Fibroblast of skin of scalp (primary cell): Measurements from ENCODE around the gene EXD3.

Experiments used
- DNase-seq: peaks from one replicate; pipeline ENCODE4 v3.0.0-alpha.2; 2013

The EXD3 gene

DNA sequence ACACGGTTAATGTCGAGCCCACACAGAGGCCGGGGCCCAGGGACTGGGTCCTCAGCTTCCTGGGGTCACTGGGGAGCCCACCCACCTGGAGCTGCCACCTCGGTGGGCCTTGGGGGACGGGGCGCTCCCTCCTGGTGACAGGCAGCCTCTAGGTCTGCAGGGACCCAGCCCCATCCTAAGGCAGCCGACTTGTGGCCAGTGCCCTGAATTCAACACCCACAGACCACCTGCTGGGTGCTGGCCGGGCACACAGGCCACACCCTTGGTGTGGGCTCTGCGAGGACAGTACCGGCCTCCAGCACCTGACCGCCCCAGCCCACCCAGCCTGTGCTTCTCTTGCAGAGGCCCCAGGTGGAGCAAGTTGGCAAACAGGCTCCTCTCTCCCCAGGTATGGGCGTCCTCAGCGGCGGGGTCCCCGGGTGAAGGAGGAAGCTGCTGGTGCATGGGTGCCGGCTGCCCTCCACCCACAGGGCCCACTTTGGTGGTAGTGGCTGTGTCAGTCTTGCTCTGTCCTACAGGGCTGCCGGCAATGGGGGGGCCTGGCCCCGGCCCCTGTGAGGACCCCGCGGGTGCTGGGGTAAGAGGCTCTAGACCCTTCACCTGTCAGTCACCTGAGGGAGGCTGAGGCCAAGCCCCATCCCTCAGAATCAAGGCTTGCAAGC is 9.9 kb upstream of the EXD3 start:
- no peak for DNase-seq

DNA sequence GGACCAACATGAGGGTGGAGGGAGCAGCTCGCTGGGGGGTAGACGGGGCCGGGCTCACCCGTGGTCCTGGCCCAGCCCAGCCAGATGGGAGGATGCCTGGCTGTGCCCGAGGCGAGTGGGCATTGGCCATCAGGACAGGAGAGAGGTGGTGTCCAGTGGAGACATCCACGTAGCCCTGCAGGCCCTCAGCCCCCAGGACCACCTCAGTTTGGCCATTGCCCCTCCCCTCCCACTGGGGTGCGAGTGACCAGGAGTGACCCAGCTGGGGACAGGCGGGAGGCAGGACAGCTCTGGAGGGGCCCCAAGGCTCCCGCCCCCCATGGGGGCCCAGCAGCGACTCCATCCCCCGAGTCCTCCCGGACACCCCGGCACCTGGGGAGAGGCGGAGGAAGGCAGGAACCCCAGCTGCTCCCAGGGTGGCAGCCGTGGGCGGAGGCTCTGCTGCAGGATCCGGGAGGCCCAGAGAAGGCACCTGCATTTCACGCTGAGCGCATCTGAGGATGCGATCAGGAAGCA is 8.5 kb upstream of the EXD3 start:
- DNase-seq: no peak

DNA sequence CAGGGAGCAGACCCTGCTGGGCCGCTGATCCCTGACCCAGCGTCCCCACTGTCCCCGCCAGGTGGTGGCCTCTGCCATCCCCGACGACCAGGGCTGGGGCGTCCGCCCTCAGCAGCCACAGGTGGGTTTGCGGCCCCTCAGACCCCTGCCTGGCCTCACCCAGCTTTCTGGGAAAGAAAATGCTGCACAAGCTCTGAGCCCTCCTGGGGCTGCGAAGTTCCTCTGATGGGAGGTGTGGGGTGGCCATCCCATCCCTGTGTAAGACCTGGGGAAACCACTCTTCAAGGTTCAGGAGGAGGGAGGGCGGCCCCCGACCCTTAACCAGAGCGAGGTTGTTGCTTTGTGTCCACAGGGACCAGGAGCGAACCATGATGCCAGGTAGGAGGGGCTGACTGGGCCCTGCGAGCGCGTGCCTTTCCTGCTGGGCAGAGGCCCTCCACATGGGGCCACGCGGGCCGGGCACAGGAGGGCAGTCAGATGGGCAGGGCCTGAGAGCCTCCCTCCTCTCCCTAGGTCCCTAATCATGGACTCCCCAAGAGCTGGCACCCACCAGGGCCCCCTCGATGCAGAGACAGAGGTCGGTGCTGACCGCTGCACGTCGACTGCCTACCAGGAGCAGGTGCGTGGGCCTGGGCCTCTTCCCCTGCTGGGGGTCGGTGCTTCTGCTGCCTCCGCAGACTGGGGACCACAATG is 7.9 kb upstream of the EXD3 start:
- DNase-seq: no peak

DNA sequence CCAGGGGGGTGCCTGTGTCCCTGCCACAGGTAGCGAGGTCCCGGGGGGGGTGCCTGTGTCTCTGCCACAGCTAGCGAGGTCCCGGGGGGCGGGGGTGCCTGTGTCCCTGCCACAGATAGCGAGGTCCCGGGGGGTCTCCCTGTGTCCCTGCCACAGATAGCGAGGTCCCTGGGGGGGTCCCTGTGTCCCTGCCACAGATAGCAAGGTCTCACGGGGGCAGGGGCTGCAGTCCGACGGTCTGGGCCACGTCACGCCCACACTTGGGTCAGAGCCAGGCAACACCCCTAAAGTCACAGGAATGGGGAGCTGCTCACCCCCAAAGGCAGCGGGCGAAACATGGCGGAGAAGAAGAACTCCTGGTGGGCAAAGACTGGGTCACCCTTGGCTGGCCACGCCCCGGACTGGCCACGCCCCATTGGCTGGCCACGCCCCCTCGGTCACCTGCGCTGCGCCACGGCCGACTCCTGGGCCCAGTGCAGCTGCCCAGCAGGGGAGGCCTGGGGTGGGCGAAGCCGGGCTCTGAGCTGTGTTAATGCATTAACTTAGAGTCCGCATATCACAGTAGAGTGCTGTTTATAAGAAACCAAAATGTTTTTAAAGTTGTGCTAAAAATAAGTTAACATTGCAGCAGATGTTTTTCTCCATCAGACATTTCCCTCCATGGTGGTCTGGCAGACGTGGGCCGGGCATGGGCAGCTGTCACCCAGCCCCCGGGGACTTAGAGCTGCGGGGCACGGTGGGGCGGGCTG is 7.2 kb upstream of the EXD3 start:
- no peak for DNase-seq

DNA sequence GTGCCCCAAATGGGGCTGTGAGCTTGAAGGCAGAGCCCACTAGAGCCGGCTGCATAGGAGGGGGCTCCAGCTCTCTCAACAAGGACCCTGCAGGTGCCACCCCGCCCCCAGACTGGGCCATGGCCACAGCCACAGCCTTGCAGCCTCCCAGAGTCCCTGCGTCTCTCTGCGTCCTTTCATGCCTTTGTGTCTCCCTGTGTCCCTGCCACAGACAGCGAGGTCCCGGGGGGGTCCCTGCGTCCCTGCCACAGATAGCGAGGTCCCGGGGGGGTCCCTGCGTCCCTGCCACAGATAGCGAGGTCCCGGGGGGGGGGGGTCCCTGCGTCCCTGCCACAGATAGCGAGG is 6.6 kb upstream of the EXD3 start:
- DNase-seq: no peak

DNA sequence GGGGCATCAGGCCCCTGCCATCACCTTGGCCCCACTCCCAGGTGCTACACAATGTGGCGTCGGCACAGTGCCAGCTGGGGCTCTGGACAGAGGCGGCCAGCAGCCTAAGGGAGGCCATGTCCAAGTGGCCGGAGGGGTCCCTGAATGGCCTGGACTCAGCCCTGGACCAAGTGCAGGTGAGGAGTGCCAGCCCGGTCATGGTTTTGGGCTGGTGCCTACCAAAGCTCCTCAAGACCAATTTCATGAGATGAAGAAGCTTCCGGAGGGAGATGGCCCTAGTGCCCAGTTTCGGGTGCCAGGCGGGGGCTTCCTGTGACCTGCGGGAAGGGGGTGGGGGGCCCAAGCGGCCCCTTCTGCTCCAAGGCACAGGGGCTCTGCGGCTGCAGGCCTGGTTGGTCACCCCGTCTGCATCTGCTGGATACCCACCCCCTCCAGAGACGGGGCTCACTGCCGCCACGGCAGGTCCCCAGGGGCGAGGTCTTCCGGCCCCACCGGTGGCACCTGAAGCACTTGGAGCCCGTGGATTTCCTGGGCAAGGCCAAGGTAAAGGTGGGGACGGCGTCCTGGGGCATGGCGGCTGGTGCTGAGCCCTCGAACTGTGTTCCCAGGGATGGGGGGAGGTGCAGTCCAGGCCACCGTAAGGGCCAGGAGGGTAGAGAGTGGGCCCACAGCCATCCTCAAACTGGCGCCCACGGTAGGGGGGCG is 6.0 kb upstream of the EXD3 start:
- no peak for DNase-seq

DNA sequence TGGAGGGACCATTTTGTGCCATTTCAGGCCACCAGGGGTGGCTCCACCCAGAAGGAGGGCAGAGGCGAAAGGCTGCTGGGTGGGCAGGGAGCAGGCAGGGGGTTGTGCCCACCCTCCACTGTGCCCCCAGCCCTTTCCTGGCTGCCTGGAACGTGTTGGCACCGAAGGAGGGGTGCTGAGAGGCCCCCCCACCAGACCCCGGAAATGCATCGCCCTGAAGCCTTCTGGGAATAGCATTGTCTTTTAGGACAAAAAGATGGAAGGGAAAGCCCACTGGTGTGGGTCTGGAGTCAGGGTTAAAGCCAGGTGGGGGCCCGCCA is 5.3 kb upstream of the EXD3 start:
- DNase-seq: no peak

DNA sequence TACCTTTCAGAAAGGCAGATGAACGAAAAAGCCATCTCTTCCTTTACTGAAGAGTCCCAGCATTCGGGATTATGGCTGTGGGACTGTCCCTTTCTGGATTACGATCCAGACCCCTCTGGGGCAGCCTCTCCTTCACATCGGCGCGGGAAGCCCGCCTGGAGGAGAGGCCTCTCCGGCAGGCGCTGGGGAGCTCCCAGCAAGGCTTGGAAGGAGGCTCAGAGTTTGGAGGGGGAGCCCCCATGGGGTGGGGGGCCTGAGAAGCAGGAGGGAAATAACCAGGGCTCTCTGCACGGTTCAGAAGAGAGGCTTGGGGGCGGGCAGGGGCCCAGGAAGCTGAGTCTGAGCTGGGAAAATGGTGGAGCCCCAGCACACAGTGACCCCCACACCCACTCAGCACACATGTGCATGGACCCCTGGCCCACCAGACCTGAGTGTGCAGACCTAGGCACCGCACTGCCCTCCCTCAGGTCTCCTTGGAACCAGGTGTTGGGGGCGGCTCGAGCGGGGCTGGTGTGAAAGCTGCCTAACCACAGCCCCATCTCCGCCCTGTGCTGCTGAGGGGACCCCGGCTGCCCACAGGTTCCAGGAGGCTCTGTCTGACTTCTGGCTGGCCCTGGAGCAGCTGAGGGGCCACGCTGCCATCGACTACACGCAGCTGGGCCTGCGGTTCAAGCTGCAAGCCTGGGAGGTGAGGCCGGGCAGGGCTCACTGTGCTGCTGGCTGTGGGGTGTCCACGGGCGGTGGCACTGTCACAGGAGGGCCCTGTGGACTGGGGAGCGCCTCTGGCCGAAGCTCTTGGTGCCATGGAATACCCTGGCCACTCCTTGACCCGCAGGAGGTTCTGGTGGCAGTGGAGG is 4.7 kb upstream of the EXD3 start:
- DNase-seq: no peak

DNA sequence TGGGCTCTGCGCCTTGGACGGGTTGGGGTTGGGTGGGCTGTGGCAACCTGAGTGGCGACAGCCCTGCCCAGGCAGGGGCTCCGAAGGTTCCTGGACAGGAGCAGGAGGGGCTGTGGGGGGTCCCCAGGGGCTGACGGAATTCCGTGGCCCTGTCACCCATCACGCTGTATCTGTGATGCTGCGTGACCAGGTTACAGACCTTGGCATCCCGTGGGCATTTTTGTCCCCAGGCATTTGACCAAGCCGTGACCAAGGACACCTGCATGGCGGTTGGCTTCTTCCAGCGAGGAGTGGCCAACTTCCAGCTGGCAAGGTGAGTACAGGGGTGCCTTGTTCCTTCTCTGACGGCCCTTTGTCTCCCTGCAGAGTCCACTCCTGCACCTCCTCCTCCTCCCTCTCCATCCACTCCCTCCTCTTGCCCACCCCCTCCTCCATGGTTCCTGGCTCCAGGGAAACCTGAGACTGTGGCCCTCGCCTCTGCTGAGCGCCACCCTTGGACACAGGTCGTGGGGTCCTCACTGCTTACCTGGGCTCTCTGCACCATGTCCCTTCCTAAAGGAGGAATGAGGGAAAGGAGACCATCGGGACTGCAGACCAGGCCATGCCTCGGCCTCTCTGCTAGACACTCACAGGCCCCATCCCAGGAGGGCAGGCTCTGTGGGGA is 3.2 kb upstream of the EXD3 start:
- no peak for DNase-seq

DNA sequence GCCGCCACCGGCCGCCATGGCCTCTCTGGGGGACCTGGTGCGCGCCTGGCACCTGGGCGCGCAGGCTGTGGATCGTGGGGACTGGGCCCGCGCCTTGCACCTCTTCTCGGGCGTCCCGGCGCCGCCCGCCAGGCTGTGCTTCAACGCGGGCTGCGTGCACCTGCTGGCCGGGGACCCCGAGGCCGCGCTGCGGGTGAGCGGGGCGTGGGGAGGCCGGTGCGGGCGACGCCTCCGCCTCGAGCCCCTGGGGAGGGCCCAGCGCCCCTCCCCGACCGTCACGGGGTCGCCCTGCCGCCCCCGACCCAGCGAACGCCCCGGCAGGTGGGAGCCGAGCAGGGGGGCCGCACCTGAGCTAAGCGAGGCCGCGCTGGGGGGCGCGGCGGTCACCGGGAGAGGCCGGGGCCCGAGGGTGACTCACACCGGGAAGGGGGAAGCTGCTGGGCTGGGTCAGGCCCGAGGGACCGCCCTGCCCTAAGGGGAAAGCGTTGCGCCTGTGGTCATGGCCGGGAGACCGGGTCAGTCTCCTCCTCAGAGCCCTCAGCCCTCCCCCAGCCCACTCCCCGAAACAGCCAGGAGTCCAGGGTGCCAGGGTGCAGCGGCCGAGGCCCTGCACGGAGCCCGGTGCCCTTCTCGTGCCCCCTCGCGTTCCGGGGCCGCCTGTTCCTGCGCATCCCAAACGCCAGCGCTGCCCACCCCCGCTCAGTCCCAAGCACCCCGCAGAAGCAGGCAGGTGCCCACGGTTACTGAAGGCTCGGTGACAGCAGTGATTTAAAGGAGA is 741 bp upstream of the EXD3 start:
- no peak for DNase-seq

DNA sequence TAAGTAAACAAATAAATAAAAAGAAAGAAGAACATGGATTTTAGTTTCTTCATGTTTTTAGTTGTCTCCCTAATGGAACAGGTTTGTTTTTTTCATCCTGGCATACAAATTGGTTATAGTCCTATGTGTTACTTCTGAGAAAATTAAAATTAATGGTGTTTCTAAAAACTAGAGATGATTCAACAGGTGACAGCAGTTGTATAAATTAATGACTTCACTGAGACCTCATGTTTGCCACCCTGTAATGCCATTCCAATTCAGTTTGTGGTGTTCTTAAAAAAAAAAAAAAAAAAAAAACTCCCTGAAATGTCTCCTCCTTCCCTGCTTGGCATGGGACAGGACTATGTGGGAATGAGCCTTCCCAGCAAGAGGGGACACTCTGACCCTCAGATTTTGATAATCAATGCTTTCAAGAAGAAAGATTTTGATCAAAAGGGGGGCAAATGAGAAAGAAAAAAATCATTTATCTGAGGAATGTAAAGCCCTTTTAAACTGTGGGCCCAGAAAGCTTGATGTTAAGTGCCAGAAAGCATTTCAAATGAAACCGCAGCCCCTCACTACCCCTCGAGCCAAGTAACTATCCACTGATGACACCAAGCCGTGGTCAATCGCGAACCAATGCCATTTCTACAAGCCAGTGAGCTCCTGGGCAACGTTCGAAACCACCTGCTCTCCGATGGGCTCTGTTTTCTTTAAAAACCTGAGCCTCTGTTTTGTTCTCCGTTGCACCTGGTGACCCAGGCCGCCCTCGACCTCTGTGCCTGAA is 941 bp downstream of the EXD3 start:
- no peak for DNase-seq

DNA sequence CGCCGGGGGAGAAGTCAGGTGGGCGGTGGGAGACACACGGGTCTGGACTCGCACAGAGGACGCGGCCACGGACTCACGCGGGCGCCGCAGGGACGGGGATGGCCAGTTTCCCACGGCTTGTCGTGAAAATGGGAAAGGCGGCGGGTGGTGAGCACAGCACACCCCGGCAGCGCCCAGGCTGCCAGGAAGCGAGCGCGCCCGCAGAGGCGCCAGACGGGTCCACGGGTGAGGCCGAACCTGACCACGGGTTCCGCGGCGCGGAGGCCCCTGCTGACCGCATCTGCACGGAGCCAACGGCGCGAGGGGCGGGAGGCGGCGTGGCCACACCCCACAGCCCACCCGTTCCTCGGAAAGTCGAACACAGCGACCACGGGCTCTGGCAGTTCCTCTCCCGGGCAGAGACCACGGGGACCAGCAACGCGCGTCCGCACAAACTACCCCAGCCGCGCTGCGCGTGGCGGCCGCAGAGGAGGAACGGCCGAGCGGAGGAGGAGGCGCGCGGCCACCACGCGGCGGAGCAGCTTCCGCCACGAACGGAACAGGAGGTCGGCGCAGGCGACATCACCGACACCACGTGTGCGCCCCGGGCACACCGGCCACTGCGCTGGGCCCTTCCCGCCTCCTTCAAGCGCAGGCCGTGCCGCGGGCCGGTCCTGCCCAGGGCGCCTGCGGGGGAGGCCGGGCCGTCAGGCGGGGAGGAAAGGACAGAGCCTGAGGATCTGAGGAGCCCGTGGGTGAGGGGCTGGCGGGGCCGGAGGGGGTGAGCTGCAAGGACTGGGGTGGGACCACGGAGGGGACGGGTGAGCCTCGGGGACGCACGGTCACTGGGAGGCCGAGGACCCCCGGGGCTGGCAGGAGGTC is 5.6 kb downstream of the EXD3 start:
- DNase-seq: no peak

DNA sequence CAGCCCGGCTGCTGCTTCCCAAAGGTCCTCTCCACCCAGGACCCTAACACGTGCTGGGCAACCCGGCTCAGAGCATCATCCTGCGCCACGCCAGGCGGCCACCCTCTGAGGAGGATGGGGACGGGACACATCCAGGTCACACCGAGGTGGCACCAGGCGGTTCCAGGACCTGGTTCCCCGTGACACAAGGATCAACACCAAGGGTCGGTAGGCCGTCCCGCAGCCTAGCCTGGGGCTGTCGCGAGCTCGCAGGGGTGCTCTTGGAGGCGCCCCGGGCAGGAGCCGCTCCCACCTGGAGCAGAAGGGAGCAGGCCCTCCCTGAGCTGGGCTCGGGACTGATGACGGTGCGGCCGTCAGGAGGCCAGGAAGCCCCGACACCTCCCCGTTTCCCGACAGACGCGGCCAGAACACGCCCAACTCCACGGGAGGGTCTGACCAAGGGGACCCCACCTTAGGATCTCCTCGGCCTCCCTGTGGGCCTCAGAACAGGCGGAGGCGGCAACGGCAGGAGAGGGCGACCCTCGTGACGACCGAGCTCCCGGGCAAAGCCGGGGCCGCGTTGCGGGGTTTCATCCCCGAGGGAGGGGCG is 6.3 kb downstream of the EXD3 start:
- no peak for DNase-seq

DNA sequence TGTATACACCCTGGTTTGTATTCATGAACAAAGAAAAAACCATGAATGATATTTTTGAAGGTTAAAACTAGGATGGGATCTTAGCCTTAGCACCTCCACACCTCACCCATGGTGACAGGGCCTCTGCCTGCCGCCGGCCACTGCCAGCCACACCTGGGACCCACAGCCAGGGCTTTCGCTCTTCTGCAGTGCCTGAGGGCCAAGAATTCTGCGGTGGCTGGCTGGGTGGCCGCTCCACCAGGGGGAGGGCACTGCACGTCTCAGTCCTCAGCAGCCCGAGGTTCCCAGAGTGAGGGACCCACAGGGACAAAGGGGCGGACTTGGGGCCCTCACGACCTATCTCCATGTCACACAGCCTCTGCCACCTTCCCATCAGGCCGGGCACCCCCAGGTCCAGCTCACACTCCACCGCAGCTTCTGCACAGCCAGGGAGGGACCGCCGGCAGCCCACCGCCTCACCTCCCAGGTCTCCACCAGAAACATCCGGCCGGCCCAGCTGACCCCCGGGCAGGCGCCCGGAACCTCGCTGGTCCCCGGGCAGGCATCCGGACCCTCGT is 6.9 kb downstream of the EXD3 start:
- no peak for DNase-seq

DNA sequence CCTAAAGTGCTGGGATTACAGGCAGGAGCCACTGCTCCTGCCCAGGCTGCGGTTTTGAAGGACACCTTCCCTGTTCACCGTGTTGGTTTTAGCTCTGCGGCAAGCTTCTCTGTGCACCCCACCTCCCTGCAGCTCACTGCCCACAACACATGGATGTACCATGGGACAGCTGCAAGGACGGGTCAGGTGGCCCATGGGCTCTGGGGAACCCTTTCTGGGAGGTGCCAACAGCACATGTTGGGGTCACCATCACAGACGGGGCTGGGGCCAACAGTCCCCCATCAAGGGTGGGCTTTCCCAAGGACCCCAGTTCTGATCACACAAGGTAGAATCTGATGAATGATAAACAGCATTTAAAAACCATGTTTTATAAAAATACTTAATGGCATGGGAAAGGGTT is 7.5 kb downstream of the EXD3 start:
- DNase-seq: no peak

DNA sequence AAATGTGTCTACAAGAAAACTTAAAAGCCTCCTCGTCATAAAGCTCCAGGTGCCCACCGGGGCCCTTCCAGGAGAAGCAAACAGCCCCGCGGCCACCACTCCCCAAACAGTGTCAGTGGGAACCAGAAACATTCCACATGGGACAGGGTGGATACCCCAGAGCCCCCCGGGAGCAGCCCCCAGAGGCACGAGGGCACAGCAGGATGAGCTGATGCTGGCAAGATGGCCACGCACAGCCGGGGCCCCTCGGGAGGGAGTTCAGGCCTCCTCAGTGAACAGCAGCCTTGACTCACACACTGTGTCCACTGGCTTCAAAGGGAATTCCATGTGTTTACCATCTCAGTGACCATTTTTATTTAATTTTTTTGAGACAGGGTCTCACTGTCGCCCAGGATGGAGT is 10.5 kb downstream of the EXD3 start:
- no peak for DNase-seq

DNA sequence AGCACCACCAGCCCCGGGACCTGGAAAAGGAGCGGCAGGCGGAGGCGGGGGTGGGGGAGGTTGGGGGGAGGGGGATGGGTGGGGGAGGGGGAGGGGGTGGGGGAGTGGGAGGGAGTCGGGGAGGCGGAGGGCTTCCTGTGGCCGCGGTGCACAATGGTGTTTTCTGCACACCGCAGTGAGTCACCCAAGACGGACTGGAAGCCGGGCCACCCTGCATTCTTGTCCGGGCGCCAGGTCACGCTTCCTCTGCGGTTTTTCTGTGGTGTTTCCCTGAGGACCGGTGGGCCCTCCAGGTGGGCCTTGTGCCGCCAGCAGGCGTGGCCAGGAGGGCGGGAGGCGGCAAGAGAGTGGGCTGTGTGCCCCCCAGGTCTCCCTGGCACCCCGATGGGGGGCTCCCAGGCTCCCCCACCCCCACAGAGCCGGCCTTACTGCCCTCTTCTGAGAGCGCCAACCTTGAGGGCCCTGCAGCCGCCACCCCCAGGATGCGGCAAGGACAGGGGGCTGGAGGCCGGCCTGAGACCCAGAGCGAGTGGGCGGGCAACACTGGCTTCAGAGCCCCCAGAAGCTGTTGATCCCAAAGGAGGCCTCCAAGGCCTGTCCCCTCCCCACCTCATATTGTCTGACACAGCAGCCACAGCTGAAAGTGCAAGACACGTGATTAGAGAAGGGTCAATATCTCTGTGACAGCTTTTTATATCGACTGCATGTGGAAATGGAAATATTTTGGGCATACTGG is 11.1 kb downstream of the EXD3 start:
- peak; percentile 81 for DNase-seq

DNA sequence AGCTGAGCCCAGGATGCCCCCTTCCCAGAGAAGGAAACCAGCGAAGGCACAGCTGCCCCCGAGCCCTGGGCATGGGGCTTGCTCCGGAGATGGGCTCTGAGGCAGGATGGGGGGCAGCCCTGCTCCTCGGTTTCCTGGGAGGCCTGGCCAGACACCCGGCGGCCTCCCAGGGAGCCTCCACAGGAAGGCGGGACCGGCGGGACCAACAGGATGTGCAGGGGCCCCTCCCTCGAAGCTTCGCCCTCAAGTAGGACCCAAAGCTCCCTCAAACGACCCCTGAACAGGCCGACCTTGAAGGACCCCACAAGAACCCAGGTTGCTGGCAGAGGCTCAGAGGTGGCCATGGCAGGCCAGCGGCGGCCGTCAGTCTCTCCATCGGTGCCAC is 11.7 kb downstream of the EXD3 start:
- DNase-seq: no peak
